Activated CD4-positive, alpha-beta T cell treated with anti-CD3 and anti-CD28 coated beads for 48 hours (primary cell): ENCODE results near the gene CDC34.

Source experiments
- DNase-seq: peaks from one replicate; pipeline ENCODE4 v3.0.0-alpha.2; 2020

Gene CDC34

GRCh38 chr19:531753-532560 lies at the start of gene CDC34:
Gene CDC34 (plus strand): TSS chr19:531760. CDS start chr19:531932, 172 bp downstream.
- DNase-seq = no peak

- no peak for DNase-seq
Measured at GRCh38 chr19:482186-483041, 49.1 kb upstream of the CDC34 start.

- DNase-seq = no peak
Measured at GRCh38 chr19:483332-484072, 48.1 kb upstream of the CDC34 start.

GRCh38 chr19:484494-484893 lies 47.1 kb upstream of the CDC34 start:
- no peak for DNase-seq

GRCh38 chr19:485077-485476 lies 46.5 kb upstream of the CDC34 start:
- DNase-seq = no peak

GRCh38 chr19:485583-486236 lies 45.9 kb upstream of the CDC34 start:
- DNase-seq = no peak

- peak; percentile 94 for DNase-seq
Measured at GRCh38 chr19:488505-489417, 42.8 kb upstream of the CDC34 start.

- DNase-seq = no peak
Measured at GRCh38 chr19:489418-490196, 42.0 kb upstream of the CDC34 start.

GRCh38 chr19:491146-491741 lies 40.3 kb upstream of the CDC34 start:
- DNase-seq = peak; percentile 40

- peak; percentile 61 for DNase-seq
Measured at GRCh38 chr19:492091-492531, 39.4 kb upstream of the CDC34 start.

GRCh38 chr19:493391-494170 lies 38.0 kb upstream of the CDC34 start:
- DNase-seq = no peak

- DNase-seq = no peak
Measured at GRCh38 chr19:494171-495080, 37.1 kb upstream of the CDC34 start.

GRCh38 chr19:495081-495401 lies 36.5 kb upstream of the CDC34 start:
- no peak for DNase-seq

- peak; percentile 79 for DNase-seq
Measured at GRCh38 chr19:495402-496111, 36.0 kb upstream of the CDC34 start.

- no peak for DNase-seq
Measured at GRCh38 chr19:496112-496665, 35.4 kb upstream of the CDC34 start, which contains the start of gene MADCAM1. Gene MADCAM1 (plus strand): TSS chr19:496486. CDS start chr19:496500, 14 bp downstream.

- DNase-seq = no peak
Measured at GRCh38 chr19:496986-497385, 34.6 kb upstream of the CDC34 start.

GRCh38 chr19:497491-497868 lies 34.1 kb upstream of the CDC34 start:
- DNase-seq = no peak
